Hematopoietic multipotent progenitor cell treated with erythropoietin and hydrocortisone succinate and interleukin-3 and kit ligand, for 15 days (in vitro differentiated cells): ENCODE data around the gene TPSAB1.
"Not testable (repeated sequence)": the region's sequence is repeated elsewhere in the genome, so short reads cannot be mapped to it uniquely, and the experiment has no call there.

ENCODE experiments used
- DNase-seq: peaks from one replicate; pipeline ENCODE4 v3.0.0-alpha.2; 2015; ENCODE audit warnings: low spot score

The TPSAB1 gene

DNA sequence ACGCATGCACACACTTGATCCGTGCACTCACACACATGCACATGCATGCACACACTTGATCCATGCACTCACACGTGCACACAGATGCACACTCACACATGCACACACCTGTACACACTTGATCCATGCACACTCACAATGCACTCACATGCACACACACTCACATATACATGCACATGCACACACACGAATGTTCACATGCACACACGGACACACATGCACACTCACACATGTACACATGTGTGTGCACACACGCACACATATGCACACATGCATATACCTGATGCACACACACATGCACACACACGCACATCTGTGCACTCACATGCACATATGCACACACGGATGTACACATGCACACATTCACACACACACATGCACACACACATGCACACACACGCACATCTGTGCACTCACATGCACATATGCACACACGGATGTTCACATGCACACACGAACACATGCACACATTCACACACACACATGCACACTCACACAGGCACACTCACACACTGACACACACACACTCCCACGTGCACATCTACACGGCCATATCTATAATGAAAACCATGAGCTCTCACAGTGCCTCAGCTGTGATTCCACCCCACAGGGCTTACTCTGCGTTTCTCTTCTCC, 7.5 kb downstream of the TPSAB1 start:
- DNase-seq: not testable (repeated sequence)

DNA sequence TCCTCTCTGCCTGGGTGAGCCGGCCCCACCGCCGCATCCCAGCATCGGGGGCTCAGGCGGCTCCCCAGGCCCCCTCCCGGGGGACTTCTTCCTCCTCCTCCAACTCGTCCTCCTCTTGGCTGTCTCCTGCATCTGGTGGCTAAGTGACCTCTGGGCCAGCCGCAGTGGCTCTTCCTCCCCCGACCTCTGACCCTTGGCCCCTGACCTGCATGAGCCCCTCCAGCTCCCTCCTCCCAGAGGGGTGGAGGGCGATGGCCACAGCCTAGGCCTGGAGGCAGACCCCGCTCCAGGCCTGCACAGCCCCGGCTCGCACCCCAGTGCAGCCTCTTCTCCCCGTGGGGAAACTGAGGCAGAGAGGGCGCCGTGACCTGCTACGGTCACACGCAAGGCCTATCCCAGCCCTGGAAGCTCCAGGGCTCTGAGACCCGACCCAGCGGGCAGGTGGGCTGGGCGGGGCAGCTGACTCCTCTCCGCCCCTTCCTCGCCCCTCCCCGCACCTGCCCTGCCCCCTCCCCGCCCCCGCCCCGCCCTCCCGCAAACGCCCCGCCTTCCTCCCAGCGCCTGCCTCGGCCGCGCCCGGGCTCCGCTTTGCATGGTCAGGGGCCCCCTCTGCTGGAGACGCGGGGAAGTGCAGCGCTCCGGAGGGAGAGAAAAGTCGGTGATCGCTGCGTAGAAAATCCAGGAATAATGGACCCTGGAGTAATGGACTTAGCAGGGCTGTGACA, 8.7 kb downstream of the TPSAB1 start:
- not testable (repeated sequence) for DNase-seq

DNA sequence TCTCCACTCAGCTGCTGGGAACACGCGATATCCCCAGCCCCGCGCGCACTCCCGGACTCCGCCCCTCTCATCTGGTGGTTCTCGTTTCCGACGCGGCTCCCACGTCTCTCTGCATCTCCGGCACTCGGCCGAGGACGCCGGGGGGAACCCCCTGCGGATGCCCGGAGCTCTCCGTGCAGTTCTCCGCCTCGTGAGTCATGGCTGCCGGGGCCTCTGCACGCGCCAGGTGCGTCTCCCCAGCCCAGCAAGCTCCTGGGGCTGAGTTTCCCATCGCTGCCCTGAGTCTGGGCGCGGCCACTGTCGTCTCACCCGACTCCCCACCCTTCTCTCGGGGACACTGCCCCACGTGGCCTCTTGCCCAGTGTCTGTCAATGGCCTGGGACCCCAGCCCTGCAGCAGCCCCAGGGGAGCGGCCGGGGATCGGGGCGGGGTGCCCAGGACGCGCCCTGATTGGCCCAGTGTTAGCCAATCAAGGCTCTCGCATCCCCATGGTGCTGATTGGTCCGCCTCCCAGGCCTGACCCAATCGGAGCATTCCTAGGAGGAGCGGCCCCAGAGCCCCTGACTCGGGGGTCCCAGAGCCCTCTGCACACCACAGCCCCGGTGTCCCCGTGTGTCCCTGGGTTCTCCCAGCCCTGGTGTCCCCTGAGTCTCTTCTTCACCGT, 13.3 kb downstream of the TPSAB1 start:
- DNase-seq: not testable (repeated sequence)

DNA sequence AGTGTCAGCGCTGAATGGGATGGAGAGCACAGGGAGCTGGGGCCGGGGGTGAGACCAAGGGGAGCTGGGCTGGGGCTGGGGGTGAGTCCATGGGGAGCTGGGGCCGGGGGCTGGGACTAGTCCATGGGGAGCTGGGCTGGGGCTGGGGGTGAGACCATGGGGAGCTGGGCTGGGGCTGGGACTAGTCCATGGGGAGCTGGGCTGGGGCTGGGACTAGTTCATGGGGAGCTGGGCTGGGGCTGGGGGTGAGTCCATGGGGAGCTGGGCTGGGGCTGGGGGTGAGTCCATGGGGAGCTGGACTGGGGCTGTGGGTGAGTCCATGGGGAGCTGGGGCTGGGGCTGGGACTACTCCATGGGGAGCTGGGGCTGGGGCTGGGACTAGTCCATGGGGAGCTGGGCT, 14.3 kb downstream of the TPSAB1 start:
- not testable (repeated sequence) for DNase-seq

DNA sequence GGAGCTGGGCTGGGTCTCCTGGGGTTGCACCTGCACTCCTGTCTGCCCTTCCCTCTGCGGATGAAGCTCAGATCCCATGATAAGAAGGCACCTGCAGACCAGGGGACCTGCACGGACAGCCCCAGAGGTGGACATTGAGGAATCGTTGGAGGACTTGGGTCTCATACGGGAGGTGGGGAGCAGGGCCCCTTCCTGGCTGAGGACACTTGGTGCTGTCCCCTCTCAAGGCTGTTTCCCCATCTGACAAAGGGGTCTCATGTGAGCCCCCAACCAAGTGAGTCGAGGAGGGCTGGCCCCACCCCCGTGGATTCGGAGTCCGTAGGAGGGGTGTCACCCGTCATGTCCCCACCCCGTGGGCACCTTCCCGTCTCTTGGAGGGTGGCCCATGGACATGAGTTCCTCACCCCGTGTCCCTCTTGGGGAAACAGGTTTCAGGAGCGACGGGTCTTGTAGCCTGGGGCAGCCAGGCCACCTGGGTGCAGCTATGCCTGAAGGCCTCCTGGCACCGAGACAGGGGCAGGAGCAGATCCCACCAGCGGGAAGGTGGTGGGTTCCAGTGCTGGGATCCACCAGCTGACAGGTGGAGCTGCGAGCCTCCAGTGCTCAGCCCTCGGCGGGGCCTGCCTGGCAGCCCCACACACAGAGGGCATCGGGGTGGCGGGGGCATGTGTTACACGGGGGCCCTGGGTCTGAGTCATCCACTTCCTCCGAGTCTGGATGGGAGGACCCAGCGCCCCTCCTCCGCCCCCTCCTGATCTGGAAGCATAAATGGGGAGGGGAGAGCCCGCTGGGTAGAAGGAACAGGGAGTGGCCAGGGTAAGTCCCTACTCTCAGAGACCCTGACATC, 15.0 kb downstream of the TPSAB1 start, which contains the start of gene TPSD1:
Gene TPSD1 (plus strand): TSS at position 794 of the 847 bp plus-strand sequence. CDS start 212 bp downstream, outside the sequence.
- DNase-seq: not testable (repeated sequence)

DNA sequence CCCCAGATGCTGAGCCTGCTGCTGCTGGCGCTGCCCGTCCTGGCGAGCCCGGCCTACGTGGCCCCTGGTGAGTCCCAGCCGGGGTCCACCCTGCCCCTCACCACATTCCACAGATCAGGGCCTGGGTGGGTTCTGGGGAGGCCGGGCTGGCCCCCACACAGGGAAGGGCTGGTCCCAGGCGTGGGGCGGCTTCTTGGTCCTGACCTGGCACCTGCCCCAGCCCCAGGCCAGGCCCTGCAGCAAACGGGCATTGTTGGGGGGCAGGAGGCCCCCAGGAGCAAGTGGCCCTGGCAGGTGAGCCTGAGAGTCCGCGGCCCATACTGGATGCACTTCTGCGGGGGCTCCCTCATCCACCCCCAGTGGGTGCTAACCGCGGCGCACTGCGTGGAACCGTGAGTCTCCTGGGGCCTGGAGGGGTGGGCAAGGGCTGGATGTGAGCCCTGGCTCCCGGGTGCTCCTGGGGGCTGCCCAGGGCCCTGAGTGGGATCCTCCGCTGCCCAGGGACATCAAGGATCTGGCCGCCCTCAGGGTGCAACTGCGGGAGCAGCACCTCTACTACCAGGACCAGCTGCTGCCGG, 15.9 kb downstream of the TPSAB1 start:
- not testable (repeated sequence) for DNase-seq

DNA sequence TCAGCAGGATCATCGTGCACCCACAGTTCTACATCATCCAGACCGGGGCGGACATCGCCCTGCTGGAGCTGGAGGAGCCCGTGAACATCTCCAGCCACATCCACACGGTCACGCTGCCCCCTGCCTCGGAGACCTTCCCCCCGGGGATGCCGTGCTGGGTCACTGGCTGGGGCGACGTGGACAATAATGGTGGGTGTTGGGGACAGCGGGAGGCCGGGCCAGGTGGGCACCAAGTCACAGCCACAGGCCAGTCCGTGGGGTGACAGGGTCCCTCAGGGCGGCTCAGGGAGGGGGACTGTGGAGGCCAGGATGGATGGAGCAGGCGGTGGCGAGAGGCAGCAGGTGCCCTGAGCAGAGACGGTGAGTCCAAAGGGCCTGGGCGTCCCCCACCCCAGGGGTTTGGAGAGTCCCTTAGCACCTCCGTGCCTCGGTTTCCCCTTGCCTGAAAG, 16.4 kb downstream of the TPSAB1 start:
- DNase-seq: no peak

DNA sequence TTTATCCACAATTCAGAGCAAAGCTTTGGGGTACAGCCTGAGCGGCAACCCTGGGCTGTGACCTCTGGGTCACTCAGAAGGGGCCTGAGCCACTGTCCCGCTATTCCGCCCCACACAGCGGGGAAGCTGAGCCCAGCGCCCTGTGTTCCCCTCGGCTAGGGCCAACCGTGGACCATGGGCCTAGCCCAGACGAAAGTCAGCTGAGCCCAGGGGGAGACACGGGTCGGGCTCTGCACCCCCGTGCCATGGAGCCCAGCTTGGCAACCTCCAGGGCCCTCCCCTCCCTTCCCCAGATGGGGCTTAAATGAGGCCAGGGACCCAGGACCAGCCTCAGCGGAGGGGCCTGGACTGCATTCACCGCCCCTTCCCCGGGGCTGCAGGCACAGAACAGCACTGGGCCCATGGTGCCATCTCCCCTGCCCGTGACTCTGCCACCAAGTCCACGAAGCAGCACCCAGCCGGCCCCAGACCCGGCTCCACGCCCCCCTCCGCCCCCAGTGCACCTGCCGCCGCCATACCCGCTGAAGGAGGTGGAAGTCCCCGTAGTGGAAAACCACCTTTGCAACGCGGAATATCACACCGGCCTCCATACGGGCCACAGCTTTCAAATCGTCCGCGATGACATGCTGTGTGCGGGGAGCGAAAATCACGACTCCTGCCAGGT, 17.2 kb downstream of the TPSAB1 start:
- no peak for DNase-seq

DNA sequence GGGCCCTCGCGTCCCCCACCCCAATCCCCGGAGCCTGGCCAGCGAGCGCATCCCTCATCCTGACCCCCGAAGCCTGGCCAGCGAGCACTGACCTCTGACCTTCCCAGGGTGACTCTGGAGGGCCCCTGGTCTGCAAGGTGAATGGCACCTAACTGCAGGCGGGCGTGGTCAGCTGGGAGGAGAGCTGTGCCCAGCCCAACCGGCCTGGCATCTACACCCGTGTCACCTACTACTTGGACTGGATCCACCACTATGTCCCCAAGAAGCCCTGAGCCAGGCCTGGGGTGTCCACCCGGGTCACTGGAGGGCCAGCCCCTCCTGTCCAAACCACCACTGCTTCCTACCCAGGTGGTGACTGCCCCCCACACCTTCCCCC, 17.7 kb downstream of the TPSAB1 start:
- no peak for DNase-seq

DNA sequence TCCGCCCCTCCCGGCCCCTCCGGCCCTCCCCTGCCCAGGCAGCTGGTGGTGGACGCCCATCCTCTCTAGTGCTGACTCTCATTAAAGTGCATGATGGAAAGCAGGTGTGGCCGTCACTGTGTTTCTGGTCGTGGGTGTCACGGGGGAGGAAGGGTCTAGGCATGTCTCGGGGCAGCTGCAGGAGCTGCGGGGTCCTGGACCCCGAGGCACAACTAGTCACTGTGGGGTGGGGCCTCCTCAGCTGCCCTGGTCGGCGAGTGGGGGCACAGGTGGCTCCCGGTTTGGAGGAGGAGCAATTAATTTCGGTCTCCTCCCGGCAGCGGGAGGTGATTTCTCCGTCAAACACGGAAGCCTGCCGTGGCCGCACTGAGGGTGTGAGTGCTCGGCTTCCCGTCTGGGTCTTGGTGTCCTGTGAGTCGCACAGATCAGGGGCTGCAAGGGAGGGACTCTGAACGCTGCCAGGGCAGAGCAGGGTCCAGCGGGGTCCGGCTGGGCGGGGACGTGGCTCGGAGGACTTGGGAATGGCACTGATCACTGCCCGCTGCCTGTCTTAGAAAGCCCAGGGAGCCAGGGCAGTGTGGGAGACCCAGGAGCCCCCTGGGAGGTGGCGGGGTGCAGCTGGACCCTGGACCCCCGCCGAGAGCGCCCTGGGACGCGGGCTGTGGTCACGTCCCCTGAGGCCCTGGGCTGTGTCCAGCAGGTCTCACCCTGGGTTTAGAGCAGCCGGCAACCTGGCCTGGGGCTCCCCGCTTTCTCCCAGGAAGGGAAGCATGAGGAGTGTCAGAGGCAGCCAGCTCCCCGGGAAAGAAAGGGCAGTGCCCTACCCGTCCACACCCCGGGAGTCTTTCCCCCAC, 18.6 kb downstream of the TPSAB1 start:
- DNase-seq: no peak

DNA sequence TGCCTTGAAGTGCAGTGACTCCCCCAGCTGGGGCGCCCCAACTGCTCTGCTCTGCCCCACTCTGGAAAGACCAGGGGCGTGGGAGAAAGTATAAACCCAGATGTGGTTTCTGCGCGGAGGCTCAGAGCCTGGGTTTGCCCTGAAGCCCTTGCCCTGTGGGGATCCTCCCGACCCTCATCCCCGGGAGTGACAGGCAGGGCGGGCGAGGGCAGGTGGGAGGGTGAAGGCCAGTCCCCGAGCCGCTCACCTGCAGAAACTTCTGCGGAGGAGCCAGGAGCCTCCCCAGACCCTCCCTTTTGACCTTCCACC, 19.2 kb downstream of the TPSAB1 start:
- no peak for DNase-seq

DNA sequence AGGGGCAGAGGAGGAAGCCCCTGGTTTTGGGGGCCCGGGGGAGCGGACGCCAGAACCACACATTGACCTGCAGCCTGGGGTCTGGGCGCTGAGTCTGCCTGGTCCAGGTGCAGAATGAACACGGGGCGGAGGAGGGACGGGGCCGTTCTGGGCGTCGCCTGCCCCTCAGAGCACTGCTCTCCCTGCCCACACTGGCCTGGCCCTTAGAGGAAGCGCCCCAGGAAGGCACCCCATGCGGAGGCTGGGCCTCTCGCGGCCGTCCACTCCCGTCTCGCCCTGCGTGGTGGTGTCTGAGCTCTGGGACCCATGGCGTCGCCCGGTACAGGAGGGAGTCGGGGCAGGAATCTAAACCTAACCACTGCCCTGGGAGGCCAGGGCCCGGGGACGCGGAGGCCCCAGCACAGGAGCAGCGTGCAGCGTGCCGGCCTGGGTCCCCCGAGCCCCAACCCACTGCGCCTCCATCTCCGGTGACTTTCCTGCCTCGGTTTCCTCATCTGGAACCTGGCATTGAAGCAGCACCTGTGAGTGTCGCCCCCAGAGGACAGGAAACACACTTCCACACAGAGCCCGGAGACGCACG, 19.7 kb downstream of the TPSAB1 start:
- DNase-seq: no peak

DNA sequence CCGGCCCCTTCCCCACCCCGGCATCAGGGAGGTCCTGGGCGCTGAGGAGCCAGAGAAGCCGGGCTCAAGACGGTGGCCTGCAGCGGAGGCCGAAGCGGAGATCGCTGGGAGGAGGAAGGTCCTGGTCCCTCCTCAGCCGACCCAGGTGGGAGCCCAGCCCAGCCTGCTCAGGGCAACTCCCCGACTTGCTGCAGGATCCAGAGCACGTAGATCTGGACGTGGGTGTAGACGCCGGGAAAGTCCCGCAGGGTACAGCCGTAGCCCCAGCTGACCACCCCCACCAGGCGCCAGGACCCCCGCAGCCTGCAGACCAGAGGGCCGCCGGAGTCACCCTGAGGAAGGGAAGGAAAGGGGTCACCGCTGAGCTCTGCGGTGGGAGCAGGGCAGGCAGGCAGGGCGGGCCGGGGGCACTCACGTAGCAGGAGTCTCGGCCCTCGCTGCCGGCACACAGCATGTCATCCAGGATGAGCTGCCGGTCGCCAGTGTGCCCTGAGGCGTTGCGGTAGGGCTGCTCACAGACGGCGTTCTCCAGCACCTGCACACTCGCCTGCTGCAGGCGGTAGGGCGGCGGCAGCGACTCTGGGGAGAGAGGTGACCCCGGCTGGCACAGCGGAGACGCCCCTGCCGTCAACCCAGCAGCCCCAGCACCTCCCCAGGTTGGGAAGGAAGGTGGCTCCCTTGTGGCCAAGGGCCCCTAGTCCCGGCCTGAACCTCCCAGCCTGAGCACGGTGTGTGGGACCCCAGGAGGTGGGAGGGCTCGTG, 20.8 kb downstream of the TPSAB1 start:
- DNase-seq: no peak

DNA sequence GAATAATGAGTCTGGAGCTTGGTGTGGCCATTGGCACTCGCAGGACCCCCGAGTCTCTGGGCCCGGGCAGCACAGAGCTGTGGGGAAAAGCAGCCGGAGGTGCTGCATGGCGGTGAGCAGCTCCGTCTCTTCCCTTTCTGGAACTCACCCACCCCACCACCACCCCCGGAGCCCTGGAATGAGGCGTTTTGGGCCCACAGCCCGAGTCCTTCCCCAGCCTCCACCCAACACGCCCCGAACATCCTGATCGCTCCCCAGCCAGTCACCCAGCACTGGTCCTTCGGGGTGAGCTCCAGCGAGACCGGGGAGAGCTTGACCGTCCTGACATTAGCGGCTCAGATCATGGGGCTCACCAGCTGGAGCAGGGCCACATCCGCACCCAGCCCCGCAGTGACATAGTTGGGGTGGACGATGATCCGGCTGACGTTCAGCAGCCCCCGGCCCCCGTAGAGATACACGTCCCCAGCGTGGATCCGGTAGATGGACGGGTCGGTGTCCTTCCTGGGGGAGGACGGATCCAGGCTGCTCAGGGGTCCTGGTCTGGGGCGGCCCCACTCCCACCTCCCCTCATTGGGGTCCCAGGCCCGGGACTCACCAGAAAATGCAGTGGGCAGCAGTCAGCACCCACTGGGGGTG, 21.8 kb downstream of the TPSAB1 start:
- DNase-seq: no peak

DNA sequence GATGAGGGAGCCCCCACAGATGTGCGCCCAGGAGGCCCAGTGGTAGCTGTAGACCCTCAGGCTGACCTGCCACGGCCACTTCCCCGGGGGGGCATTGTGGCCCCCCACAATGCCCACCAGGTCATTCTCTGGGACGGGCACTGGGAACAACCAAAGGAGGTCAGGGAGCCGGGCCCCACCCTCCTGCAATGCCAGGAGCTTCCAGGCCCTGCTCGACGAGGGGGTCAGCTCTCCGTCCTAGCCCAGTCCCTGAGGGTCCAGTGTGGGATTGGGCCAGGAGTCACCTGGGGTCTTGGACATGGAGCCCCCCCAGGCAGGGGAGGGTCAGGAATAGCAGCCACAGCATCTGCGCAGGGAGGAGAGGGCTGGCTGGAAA, 22.3 kb downstream of the TPSAB1 start:
- DNase-seq: no peak

DNA sequence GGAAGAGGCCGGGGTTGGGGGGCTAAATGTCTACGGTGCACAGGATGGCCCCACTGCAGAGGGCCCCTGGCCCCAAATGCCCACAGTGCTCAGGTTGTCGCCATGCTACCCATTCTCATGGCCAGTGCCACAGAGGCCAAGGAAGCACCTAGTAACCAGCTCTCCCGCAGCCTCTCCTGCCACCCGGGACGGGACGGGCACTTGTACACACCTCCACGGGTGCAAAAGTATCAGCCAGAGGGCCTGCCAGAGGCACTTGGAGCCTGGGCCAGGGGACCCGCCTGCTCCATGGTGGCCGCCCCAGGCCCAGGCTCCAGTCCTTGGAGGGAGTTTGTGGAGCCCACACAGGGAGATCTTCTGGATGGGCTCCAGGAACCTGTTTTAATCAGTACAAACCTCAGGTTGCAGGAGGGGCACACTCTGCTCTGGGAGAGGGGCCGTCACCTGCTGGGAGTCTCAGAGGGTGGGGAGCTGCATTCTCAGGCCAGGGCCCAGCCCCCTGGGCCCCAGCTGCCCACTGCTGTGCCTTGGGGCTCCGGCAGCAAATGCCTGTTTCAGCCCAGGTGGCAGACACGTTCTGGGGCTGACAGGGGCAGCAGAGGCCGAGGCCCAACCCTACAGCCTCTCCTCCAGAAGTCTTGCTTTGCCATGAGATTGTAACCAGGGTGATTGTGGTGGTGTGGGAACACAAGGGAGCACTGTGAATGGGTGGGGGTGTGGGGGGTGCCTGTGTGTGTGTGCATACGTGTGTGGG, 23.3 kb downstream of the TPSAB1 start:
- no peak for DNase-seq

DNA sequence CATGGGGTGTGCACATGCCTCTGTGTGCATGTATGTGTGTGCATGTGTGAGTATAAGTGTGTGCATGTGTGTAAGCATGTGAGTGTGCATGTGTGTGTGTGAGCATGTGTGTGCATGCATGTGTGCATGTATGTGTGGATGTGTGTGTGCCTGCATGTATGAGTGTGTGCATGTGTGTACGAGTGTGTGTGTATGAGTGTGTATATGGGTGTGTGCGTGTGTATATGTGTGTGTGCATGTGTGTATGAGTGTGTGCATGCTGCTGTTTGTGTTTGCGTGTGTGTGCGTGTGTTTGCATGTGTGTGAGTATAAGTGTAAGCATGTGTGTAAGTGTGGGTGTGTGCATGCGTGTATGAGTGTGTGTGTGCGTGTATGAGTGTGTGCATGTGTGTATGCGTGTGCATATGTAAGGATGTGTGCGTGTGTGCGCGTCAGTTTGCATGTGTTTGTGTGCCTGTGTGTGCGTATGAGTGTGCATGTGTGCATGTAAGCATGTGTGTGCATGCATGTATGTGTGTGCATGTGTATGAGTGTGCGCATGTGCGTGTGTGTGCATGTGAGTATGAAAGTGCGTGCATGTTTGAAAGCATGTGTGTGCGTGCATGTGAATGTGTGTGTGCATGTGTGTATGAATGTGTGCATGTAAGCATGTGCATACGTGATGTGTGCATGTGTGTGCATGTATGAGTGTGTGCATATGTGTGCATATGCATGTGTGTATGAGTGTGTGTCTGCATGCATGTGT, 24.0 kb downstream of the TPSAB1 start:
- DNase-seq: no peak
